Measurements from ENCODE around the gene FTO. TPM values are rescaled to one million over a fixed set of nuclear protein-coding genes. Genes with fewer than 3 reads are reported as not detected.

FTO gene
- total and polyA plus RNA-seq, 4 donors, result 12.2 to 145 (median 57.7) TPM

DNA sequence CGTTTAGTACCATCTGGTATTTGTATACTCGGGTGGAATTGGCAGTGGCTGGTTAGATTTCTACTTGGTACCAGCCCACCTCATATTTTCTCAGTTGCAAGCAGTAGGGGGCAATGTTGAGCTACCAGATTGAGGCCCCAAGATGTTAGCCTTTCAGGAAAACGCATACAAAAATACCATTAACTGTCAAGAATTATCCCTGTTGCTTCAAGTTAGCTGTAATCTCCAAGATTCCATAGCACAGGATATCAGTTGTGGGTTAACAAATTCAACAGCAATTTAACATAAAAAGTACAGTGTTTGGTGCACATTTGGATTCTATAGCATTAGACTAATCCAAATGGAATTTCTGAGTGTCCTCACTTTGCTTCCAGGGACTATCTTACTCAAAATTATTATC is 188.2 kb downstream of the FTO start:
- ATAC-seq (ENCODE audit: insufficient read depth, low FRiP score) (peak; percentile 54), DNase-seq (peak; percentile 63 to 87 (median 77))
- TF ChIP-seq, protein P1, sequence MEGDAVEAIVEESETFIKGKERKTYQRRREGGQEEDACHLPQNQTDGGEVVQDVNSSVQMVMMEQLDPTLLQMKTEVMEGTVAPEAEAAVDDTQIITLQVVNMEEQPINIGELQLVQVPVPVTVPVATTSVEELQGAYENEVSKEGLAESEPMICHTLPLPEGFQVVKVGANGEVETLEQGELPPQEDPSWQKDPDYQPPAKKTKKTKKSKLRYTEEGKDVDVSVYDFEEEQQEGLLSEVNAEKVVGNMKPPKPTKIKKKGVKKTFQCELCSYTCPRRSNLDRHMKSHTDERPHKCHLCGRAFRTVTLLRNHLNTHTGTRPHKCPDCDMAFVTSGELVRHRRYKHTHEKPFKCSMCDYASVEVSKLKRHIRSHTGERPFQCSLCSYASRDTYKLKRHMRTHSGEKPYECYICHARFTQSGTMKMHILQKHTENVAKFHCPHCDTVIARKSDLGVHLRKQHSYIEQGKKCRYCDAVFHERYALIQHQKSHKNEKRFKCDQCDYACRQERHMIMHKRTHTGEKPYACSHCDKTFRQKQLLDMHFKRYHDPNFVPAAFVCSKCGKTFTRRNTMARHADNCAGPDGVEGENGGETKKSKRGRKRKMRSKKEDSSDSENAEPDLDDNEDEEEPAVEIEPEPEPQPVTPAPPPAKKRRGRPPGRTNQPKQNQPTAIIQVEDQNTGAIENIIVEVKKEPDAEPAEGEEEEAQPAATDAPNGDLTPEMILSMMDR (IDR thresholded peaks at IDR 0.05; ENCODE audit: control extremely low read depth, extremely low read depth), result peak; percentile 39

DNA sequence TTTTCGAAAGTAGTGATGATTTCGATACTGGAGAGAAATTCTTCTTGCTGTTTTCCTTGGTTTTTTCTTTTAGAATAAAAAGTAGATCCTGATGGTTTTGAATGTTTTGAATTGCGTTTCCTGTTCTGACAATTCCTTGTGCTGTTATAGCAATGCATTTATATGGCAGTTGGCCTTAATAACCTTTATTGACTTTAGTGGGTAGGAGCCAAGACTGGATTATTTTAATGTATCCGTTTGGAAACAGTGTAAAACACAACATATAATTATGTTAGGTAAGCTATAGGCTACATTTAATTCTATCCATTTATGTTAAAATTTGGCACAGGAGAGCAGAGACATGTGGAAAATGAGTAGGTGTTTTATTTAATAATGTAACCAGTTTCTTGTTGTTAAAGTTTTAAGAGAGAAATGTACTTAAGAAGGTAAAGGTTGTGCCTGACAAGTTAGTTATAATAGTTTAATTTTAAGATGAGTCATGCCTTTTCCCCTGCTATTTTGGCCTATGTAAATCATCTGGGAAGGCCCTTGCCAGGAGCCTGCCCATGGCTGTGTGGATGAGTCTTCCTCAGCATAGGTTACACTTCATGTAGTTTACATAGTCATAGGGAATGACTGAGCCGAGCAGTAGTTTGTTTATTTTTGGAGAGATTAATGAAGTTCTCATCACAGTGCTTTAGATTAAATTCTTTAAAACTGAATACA is 189.9 kb downstream of the FTO start:
- Histone ChIP-seq H3K36me3 (ENCODE audit: control insufficient read depth in 4 of 4, insufficient read depth in 4 of 4, low read length in 4 of 4) (peaks cover 0 to 6% (median 4%) of the 10 kb centered on the region in 4 donors), H3K27me3 (ENCODE audit: control insufficient read depth in 3 of 3, insufficient read depth in 3 of 3, low read length in 2 of 3) (peaks cover 0 to 3% (median 0%) of the 10 kb centered on the region in 3 donors), H3K9ac (ENCODE audit: insufficient read depth in 1 of 2, low read length in 2 of 2) (no peak overlapping the region), H3K9me3 (ENCODE audit: control insufficient read depth in 4 of 4, insufficient read depth in 3 of 4, low read length in 3 of 4) (no peaks in the 10 kb centered on the region), H3K27ac (ENCODE audit: low read depth in 1 of 2, low read length in 1 of 2) (no peak overlapping the region), H3K4me3 (no peak overlapping the region), H3K4me1 (ENCODE audit: control insufficient read depth in 5 of 5, insufficient read depth in 5 of 5, low read length in 5 of 5) (peaks cover 2 to 53% (median 12%) of the 10 kb centered on the region in 5 donors)
- TF ChIP-seq, protein P1 (IDR thresholded peaks at IDR 0.05; ENCODE audit: control extremely low read depth, extremely low read depth), result no peak
- DNase-seq (no peak), ATAC-seq (ENCODE audit: insufficient read depth, low FRiP score) (peak; percentile 54)
- WGBS, 2 donors, result 61 to 79% methylated on average over 5 of the region's 5 CpGs

More for the DNA sequence above, 188.2 kb downstream of the FTO start:
- H3K4me3 ChIP-seq, result no peak overlapping the region
- H3K36me3 ChIP-seq (ENCODE audit: control insufficient read depth in 4 of 4, insufficient read depth in 4 of 4, low read length in 4 of 4), result peaks cover 0 to 10% (median 6%) of the 10 kb centered on the region in 4 donors
- H3K9me3 ChIP-seq (ENCODE audit: control insufficient read depth in 4 of 4, insufficient read depth in 3 of 4, low read length in 3 of 4), result no peaks in the 10 kb centered on the region
- H3K27ac ChIP-seq (ENCODE audit: low read depth in 1 of 2, low read length in 1 of 2), result no peak overlapping the region
- no peak overlapping the region for H3K9ac ChIP-seq (ENCODE audit: insufficient read depth in 1 of 2, low read length in 2 of 2)
- 10 to 29% methylated on average over 3 of the region's 3 CpGs for WGBS, 2 donors
- H3K27me3 ChIP-seq (ENCODE audit: control insufficient read depth in 3 of 3, insufficient read depth in 3 of 3, low read length in 2 of 3), result peaks cover 0 to 3% (median 0%) of the 10 kb centered on the region in 3 donors
- peaks cover 0 to 44% (median 12%) of the 10 kb centered on the region in 5 donors for H3K4me1 ChIP-seq (ENCODE audit: control insufficient read depth in 5 of 5, insufficient read depth in 5 of 5, low read length in 5 of 5)

DNA sequence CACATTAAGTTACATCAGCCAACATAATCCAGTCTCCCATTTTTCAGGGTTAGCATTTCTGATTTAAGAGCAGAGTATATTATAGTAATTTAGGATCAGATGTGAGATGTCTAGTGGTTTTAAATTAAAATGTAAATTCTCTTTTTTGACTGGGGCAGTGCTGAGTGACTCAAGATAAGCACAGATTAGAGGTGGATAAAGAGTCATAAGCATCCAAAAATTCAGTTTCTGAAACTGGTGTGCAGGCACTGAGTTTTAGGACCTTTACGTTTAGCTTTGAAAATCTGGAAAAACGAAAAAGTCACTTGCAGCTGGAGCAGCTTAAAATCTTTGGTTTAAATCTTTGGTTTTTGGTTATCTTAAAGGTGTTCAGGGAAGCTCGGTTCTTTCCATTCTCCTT is 190.7 kb downstream of the FTO start:
- DNase-seq (no peak), ATAC-seq (ENCODE audit: insufficient read depth, low FRiP score) (no peak)
- 92 to 97% methylated on average over 3 of the region's 3 CpGs for WGBS, 2 donors
- peaks cover 2 to 59% (median 14%) of the 10 kb centered on the region in 5 donors for H3K4me1 ChIP-seq (ENCODE audit: control insufficient read depth in 5 of 5, insufficient read depth in 5 of 5, low read length in 5 of 5)
- no peak overlapping the region for H3K9ac ChIP-seq (ENCODE audit: insufficient read depth in 1 of 2, low read length in 2 of 2)
- peaks cover 0 to 5% (median 1%) of the 10 kb centered on the region in 4 donors for H3K36me3 ChIP-seq (ENCODE audit: control insufficient read depth in 4 of 4, insufficient read depth in 4 of 4, low read length in 4 of 4)
- TF ChIP-seq, protein P1 (IDR thresholded peaks at IDR 0.05; ENCODE audit: control extremely low read depth, extremely low read depth), result no peak
- no peak overlapping the region for H3K27ac ChIP-seq (ENCODE audit: low read depth in 1 of 2, low read length in 1 of 2)
- no peaks in the 10 kb centered on the region for H3K9me3 ChIP-seq (ENCODE audit: control insufficient read depth in 4 of 4, insufficient read depth in 3 of 4, low read length in 3 of 4)
- peaks cover 0 to 3% (median 0%) of the 10 kb centered on the region in 3 donors for H3K27me3 ChIP-seq (ENCODE audit: control insufficient read depth in 3 of 3, insufficient read depth in 3 of 3, low read length in 2 of 3)
- H3K4me3 ChIP-seq, result no peak overlapping the region
